Activated naive CD4-positive, alpha-beta T cell treated with anti-CD3 and anti-CD28 coated beads for 36 hours (primary cell): ENCODE data around the gene CAMSAP3. TPM values are rescaled to one million over a fixed set of nuclear protein-coding genes. Genes with fewer than 3 reads are reported as not detected.

Experiments
- CTCF ChIA-PET: fragments of 350-600 bp; sonication (Branson Sonifier 250); formaldehyde crosslinking; loops from one replicate; lab custom pipeline; 2021; ENCODE audit warnings: antibody characterized with exemption; lab: Charles Lee
- DNase-seq: peaks from one replicate; pipeline ENCODE4 v3.0.0-alpha.2; 2020
- H3K27ac Mint-ChIP-seq: one replicate; pipeline ENCODE4 v1.8.0; 2021; ENCODE audit warnings: mild to moderate bottlenecking, mixed read lengths
- H3K27me3 Mint-ChIP-seq: one replicate; pipeline ENCODE4 v1.8.0; 2021; ENCODE audit warnings: low read depth, mixed read lengths
- H3K36me3 Mint-ChIP-seq: one replicate; pipeline ENCODE4 v1.8.0; 2021; ENCODE audit warnings: low read depth, mixed read lengths
- H3K4me1 Mint-ChIP-seq: one replicate; pipeline ENCODE4 v1.8.0; 2021; ENCODE audit warnings: low read depth, mixed read lengths
- H3K4me3 Mint-ChIP-seq: one replicate; pipeline ENCODE4 v1.8.0; 2021; ENCODE audit warnings: mild to moderate bottlenecking, moderate library complexity, mixed read lengths
- H3K9me3 Mint-ChIP-seq: one replicate; pipeline ENCODE4 v1.8.0; 2021; ENCODE audit warnings: mixed read lengths
- intact Hi-C: fragments of 100-400 bp; cut with micrococcal nuclease; formaldehyde crosslinking; loops from one replicate; pipeline ENCODE4 v1.15.1; 2023
- total RNA-seq, 2 experiments: library from RNA; stranded (reverse); gene quantifications; one replicate each; pipeline ENCODE4 v1.2.3, GENCODE V29; 2021

The CAMSAP3 gene
- total RNA-seq, 2 experiments from 2014 or later: 0.24 to 0.30 TPM

GRCh38 chr19:7607212-7607873 is 11.7 kb downstream of the CAMSAP3 start:
- Mint-ChIP-seq H3K27ac (no peak overlapping the region), H3K36me3 (no peaks in the 10 kb centered on the region), H3K9me3 (no peaks in the 10 kb centered on the region), H3K4me3 (no peak overlapping the region), H3K27me3 (no peaks in the 10 kb centered on the region), H3K4me1 (no peaks in the 10 kb centered on the region)
- no peak for DNase-seq
- CTCF ChIA-PET: no interaction called here
- intact Hi-C loops: no loop called here

GRCh38 chr19:7607874-7608560 is 12.4 kb downstream of the CAMSAP3 start:
- no peak overlapping the region for H3K4me3 Mint-ChIP-seq

GRCh38 chr19:7610491-7611240 is 15.0 kb downstream of the CAMSAP3 start:
- intact Hi-C loops: no loop called here
- Mint-ChIP-seq H3K27me3 (no peaks in the 10 kb centered on the region), H3K4me3 (no peak overlapping the region), H3K4me1 (no peaks in the 10 kb centered on the region), H3K9me3 (no peaks in the 10 kb centered on the region), H3K36me3 (no peaks in the 10 kb centered on the region), H3K27ac (no peak overlapping the region)
- CTCF ChIA-PET: no interaction called here
- no peak for DNase-seq

More at GRCh38 chr19:7607874-7608560, 12.4 kb downstream of the CAMSAP3 start:
- Mint-ChIP-seq H3K9me3 (no peaks in the 10 kb centered on the region), H3K27ac (no peak overlapping the region), H3K36me3 (no peaks in the 10 kb centered on the region), H3K4me1 (no peaks in the 10 kb centered on the region), H3K27me3 (no peaks in the 10 kb centered on the region)
- CTCF ChIA-PET: interaction anchor here (0.6 kb wide), 1 partner anchor 1579 kb away, joined by 4 read pairs; no protein-coding TSS in a partner anchor
- no peak for DNase-seq
- intact Hi-C loops: no loop called here

GRCh38 chr19:7611541-7612279 is 16.0 kb downstream of the CAMSAP3 start:
- intact Hi-C loops: no loop called here
- Mint-ChIP-seq H3K4me1 (no peaks in the 10 kb centered on the region), H3K36me3 (peaks cover 3% of the 10 kb centered on the region), H3K27me3 (no peaks in the 10 kb centered on the region), H3K9me3 (no peaks in the 10 kb centered on the region), H3K27ac (no peak overlapping the region), H3K4me3 (no peak overlapping the region)
- CTCF ChIA-PET: interaction anchor here (1.1 kb wide), 1 partner anchor 43 kb away, joined by 3 read pairs; no protein-coding TSS in a partner anchor
- DNase-seq: no peak

- CTCF ChIA-PET: interaction anchor here (1.1 kb wide), 1 partner anchor 44 kb away, joined by 3 read pairs; no protein-coding TSS in a partner anchor
- Mint-ChIP-seq H3K27ac (no peak overlapping the region), H3K4me3 (no peak overlapping the region), H3K36me3 (peaks cover 6% of the 10 kb centered on the region), H3K4me1 (no peaks in the 10 kb centered on the region), H3K9me3 (no peaks in the 10 kb centered on the region), H3K27me3 (no peaks in the 10 kb centered on the region)
- intact Hi-C loops: no loop called here
- DNase-seq: no peak
Observed at GRCh38 chr19:7612282-7613274, 16.9 kb downstream of the CAMSAP3 start.

GRCh38 chr19:7614859-7615741 is 19.4 kb downstream of the CAMSAP3 start:
- CTCF ChIA-PET: interaction anchor here (1.0 kb wide), 1 partner anchor 47 kb away, joined by 6 read pairs; no protein-coding TSS in a partner anchor
- Mint-ChIP-seq H3K27ac (no peak overlapping the region), H3K9me3 (no peaks in the 10 kb centered on the region), H3K27me3 (no peaks in the 10 kb centered on the region), H3K36me3 (peaks cover 16% of the 10 kb centered on the region), H3K4me3 (no peak overlapping the region), H3K4me1 (no peaks in the 10 kb centered on the region)
- intact Hi-C loops: no loop called here
- DNase-seq: no peak

GRCh38 chr19:7617172-7617571 is 21.5 kb downstream of the CAMSAP3 start:
- peaks cover 22% of the 10 kb centered on the region for H3K36me3 Mint-ChIP-seq
- H3K4me3 Mint-ChIP-seq: no peak overlapping the region
- H3K9me3 Mint-ChIP-seq: no peaks in the 10 kb centered on the region
- intact Hi-C loops: no loop called here
- no peaks in the 10 kb centered on the region for H3K27me3 Mint-ChIP-seq
- no peaks in the 10 kb centered on the region for H3K4me1 Mint-ChIP-seq
- no peak overlapping the region for H3K27ac Mint-ChIP-seq
- DNase-seq: no peak
- CTCF ChIA-PET: no interaction called here

- Mint-ChIP-seq H3K9me3 (no peaks in the 10 kb centered on the region), H3K4me3 (no peak overlapping the region), H3K27ac (no peak overlapping the region), H3K36me3 (peaks cover 22% of the 10 kb centered on the region), H3K27me3 (no peaks in the 10 kb centered on the region), H3K4me1 (no peaks in the 10 kb centered on the region)
- intact Hi-C loops: no loop called here
- CTCF ChIA-PET: no interaction called here
- DNase-seq: no peak
Observed at GRCh38 chr19:7617735-7618134, 22.1 kb downstream of the CAMSAP3 start.

GRCh38 chr19:7618348-7618747 is 22.7 kb downstream of the CAMSAP3 start:
- Mint-ChIP-seq H3K4me1 (no peaks in the 10 kb centered on the region), H3K27ac (no peak overlapping the region), H3K4me3 (no peak overlapping the region), H3K27me3 (no peaks in the 10 kb centered on the region), H3K36me3 (peaks cover 27% of the 10 kb centered on the region), H3K9me3 (no peaks in the 10 kb centered on the region)
- CTCF ChIA-PET: no interaction called here
- intact Hi-C loops: no loop called here
- no peak for DNase-seq

GRCh38 chr19:7618771-7619510 is 23.3 kb downstream of the CAMSAP3 start:
- Mint-ChIP-seq H3K27ac (no peak overlapping the region), H3K36me3 (peaks cover 27% of the 10 kb centered on the region), H3K27me3 (no peaks in the 10 kb centered on the region), H3K4me3 (no peak overlapping the region), H3K4me1 (no peaks in the 10 kb centered on the region), H3K9me3 (no peaks in the 10 kb centered on the region)
- CTCF ChIA-PET: no interaction called here
- intact Hi-C loops: no loop called here
- DNase-seq: no peak
